OCI-LY7 (cell line): ENCODE measurements around the gene TTC32. TPM values are rescaled to one million over a fixed set of nuclear protein-coding genes. Genes with fewer than 3 reads are reported as not detected.
"Not testable (repeated sequence)": the region's sequence is repeated elsewhere in the genome, so short reads cannot be mapped to it uniquely, and the experiment has no call there.

Source experiments
- BruUV-seq: library from RNA; stranded (reverse); fragments of 400-500 nt; replicated peaks from 2 replicates; lab custom pipeline; 2021; lab: Mats Ljungman, UMichigan
- CTCF ChIA-PET: fragments of 300-600 bp; sonication (Branson Sonifier 250); formaldehyde crosslinking; loops from one replicate; lab custom pipeline; 2022; ENCODE audit warnings: antibody characterized with exemption; ENCODE audit not compliant: unreplicated experiment; lab: Charles Lee
- POLR2A ChIA-PET: fragments of 300-600 bp; sonication (Branson Sonifier 250); formaldehyde crosslinking; loops from one replicate; lab custom pipeline; 2022; ENCODE audit warnings: antibody characterized with exemption; lab: Charles Lee
- DNase-seq: peaks from one replicate; pipeline ENCODE4 v3.0.0-alpha.2; 2015; ENCODE audit warnings: low spot score
- H2AFZ ChIP-seq: fragments of 200-600 bp; sonication (generic), shearing (Covaris generic); 2 replicates; pipeline ENCODE4 v1.6.1; 2014; ENCODE audit warnings: mild to moderate bottlenecking, antibody characterized with exemption, low read length, moderate library complexity
- H3K27ac ChIP-seq: fragments of 200-600 bp; sonication (generic); 2 replicates; pipeline ENCODE4 v1.5.1; 2014; ENCODE audit warnings: mixed run types, low read depth, mild to moderate bottlenecking, moderate library complexity, low read length, inconsistent platforms; ENCODE audit not compliant: poor library complexity, severe bottlenecking
- H3K36me3 ChIP-seq: fragments of 200-600 bp; sonication (generic); 2 replicates; pipeline ENCODE4 v1.6.1; 2014; ENCODE audit warnings: mild to moderate bottlenecking, antibody characterized with exemption, low read length, moderate library complexity, mixed read lengths; ENCODE audit not compliant: insufficient read depth
- H3K4me1 ChIP-seq: fragments of 200-600 bp; sonication (generic); 2 replicates; pipeline ENCODE4 v1.5.1; 2014; ENCODE audit warnings: mild to moderate bottlenecking, low read length; ENCODE audit not compliant: insufficient read depth, poor library complexity, severe bottlenecking
- H3K4me2 ChIP-seq: fragments of 200-600 bp; sonication (generic); 2 replicates; pipeline ENCODE4 v1.6.1; 2014; ENCODE audit warnings: mild to moderate bottlenecking, low read length
- H3K4me3 ChIP-seq: fragments of 200-600 bp; sonication (generic); 2 replicates; pipeline ENCODE4 v1.5.1; 2014; ENCODE audit warnings: mild to moderate bottlenecking, low read depth, low read length; ENCODE audit not compliant: poor library complexity, severe bottlenecking
- H3K79me2 ChIP-seq: fragments of 200-600 bp; sonication (generic); 2 replicates; pipeline ENCODE4 v1.6.1; 2016; ENCODE audit warnings: low read depth, mild to moderate bottlenecking, low read length, moderate library complexity, mixed read lengths; ENCODE audit not compliant: insufficient read depth
- H3K9me2 ChIP-seq: fragments of 200-600 bp; sonication (generic); 2 replicates; pipeline ENCODE4 v1.6.1; 2016; ENCODE audit warnings: mild to moderate bottlenecking, low read length, mixed read lengths; ENCODE audit not compliant: insufficient read depth
- H3K9me3 ChIP-seq: fragments of 200-600 bp; sonication (generic); 2 replicates; pipeline ENCODE4 v1.6.1; 2014; ENCODE audit warnings: mild to moderate bottlenecking, mixed run types, low read length, mixed read lengths
- H4K20me1 ChIP-seq: fragments of 200-600 bp; sonication (generic); 2 replicates; pipeline ENCODE4 v1.6.1; 2014; ENCODE audit warnings: mild to moderate bottlenecking, antibody characterized with exemption, low read length, moderate library complexity, mixed read lengths; ENCODE audit not compliant: insufficient read depth
- CTCF ChIP-seq: fragments of 200-600 bp; sonication (generic); conservative IDR thresholded peaks from 2 replicates; pipeline ENCODE4 v1.5.1; 2014; ENCODE audit warnings: mild to moderate bottlenecking, antibody characterized with exemption, low read length, moderate library complexity, mixed read lengths
- EZH2phosphoT487 ChIP-seq: fragments of 200-600 bp; sonication (generic); IDR thresholded peaks from 2 replicates; pipeline ENCODE4 v1.6.1; 2018; ENCODE audit warnings: low read depth, borderline replicate concordance, mild to moderate bottlenecking, mixed run types, antibody characterized with exemption, low read length, moderate library complexity, mixed read lengths
- intact Hi-C: fragments of 100-400 bp; cut with micrococcal nuclease; formaldehyde crosslinking; loops from one replicate; pipeline ENCODE4 v1.10.0; 2022; ENCODE audit not compliant: unreplicated experiment
- total RNA-seq, 2 experiments: library from RNA; depleted of rRNA in 1 of 2; stranded (reverse); fragments of >200 nt in 1 of 2; shearing (Covaris generic) in 1 of 2; gene quantifications; 2 replicates each; pipeline ENCODE4 v1.2.3, GENCODE V29; 2014 to 2022

The TTC32 gene
- total RNA-seq, 2 experiments from 2014 or later, result 21.1 to 26.3 TPM

- H3K27ac ChIP-seq, result no peak overlapping the region
- no peaks in the 10 kb centered on the region for H3K79me2 ChIP-seq
- POLR2A ChIA-PET, result no interaction called here
- no peak overlapping the region for H3K4me3 ChIP-seq
- H4K20me1 ChIP-seq, result no peaks in the 10 kb centered on the region
- no peaks in the 10 kb centered on the region for H3K9me3 ChIP-seq
- no peak for TF ChIP-seq CTCF
- TF ChIP-seq EZH2phosphoT487, result no peak
- no peak overlapping the region for H3K4me2 ChIP-seq
- intact Hi-C loops, result no loop called here
- H2AFZ ChIP-seq, result no peak overlapping the region
- no peak for DNase-seq
- H3K36me3 ChIP-seq, result no peaks in the 10 kb centered on the region
- BruUV-seq, result no TSS peak
- CTCF ChIA-PET, result no interaction called here
- H3K4me1 ChIP-seq, result no peaks in the 10 kb centered on the region
- no peaks in the 10 kb centered on the region for H3K9me2 ChIP-seq
These were observed 31.1 kb upstream of the TTC32 start for GRCh38 chr2:19932928-19933327.

GRCh38 chr2:19929226-19929625 is 27.4 kb upstream of the TTC32 start:
- no peaks in the 10 kb centered on the region for H4K20me1 ChIP-seq
- TF ChIP-seq EZH2phosphoT487 (no peak), CTCF (no peak)
- H3K9me3 ChIP-seq, result no peaks in the 10 kb centered on the region
- ChIA-PET POLR2A (interaction anchor here (0.9 kb wide), 1 partner anchor 11 kb away, joined by 3 read pairs; no protein-coding TSS in a partner anchor), CTCF (no interaction called here)
- no peak for DNase-seq
- H3K9me2 ChIP-seq, result no peaks in the 10 kb centered on the region
- no peak overlapping the region for H3K4me3 ChIP-seq
- no peaks in the 10 kb centered on the region for H3K36me3 ChIP-seq
- no peaks in the 10 kb centered on the region for H3K79me2 ChIP-seq
- intact Hi-C loops, result no loop called here
- H3K4me2 ChIP-seq, result no peak overlapping the region
- no peak overlapping the region for H2AFZ ChIP-seq
- H3K4me1 ChIP-seq, result no peaks in the 10 kb centered on the region
- BruUV-seq, result no TSS peak
- no peak overlapping the region for H3K27ac ChIP-seq

GRCh38 chr2:19927816-19928215 is 26.0 kb upstream of the TTC32 start:
- H3K27ac ChIP-seq, H3K4me1 ChIP-seq, H3K9me2 ChIP-seq, H2AFZ ChIP-seq, H3K79me2 ChIP-seq, H3K9me3 ChIP-seq, H3K36me3 ChIP-seq, BruUV-seq, H3K4me2 ChIP-seq, CTCF ChIA-PET, H3K4me3 ChIP-seq, H4K20me1 ChIP-seq, intact Hi-C loops, POLR2A ChIA-PET: not testable (repeated sequence)
- peak; percentile 1 for DNase-seq

GRCh38 chr2:19924526-19924925 is 22.7 kb upstream of the TTC32 start:
- H4K20me1 ChIP-seq, CTCF ChIA-PET, BruUV-seq, DNase-seq, POLR2A ChIA-PET, H3K36me3 ChIP-seq, H3K27ac ChIP-seq, H3K4me1 ChIP-seq, H3K4me2 ChIP-seq, H3K79me2 ChIP-seq, H2AFZ ChIP-seq, H3K9me2 ChIP-seq, H3K4me3 ChIP-seq, H3K9me3 ChIP-seq, intact Hi-C loops: not testable (repeated sequence)

GRCh38 chr2:19922188-19922587 is 20.4 kb upstream of the TTC32 start:
- H3K4me1 ChIP-seq, H3K79me2 ChIP-seq, H3K9me2 ChIP-seq, intact Hi-C loops, H3K9me3 ChIP-seq, BruUV-seq, H3K4me2 ChIP-seq, DNase-seq, POLR2A ChIA-PET, H3K4me3 ChIP-seq, H3K36me3 ChIP-seq, H3K27ac ChIP-seq, H2AFZ ChIP-seq, CTCF ChIA-PET, H4K20me1 ChIP-seq: not testable (repeated sequence)
